ENCODE measurements around the gene NOVA2.
"Not testable (repeated sequence)": the region's sequence is repeated elsewhere in the genome, so short reads cannot be mapped to it uniquely, and the experiment has no call there.

Gene NOVA2

GRCh38 chr19:45919678-45920077 lies 54.0 kb downstream of the NOVA2 start:
- no peak for DNase-seq

DNA sequence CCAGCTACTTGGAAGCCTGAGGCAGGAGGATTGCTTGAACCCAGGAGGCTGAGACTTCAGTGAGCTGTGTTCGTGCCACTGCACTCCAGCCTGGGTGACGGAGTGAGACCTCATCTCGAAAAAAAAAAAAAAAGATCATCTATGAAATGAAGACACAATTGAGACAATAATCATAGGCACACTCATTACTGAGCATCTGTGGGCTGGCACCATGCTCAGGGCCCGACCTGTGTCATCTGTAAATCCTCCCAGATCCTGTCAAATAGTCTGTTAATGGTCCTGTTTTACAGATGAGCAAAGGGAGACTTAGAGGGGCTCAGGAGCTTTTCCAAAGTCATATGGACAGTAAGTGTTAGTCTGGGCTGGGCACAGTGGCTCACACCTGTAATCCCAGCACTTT lies 54.9 kb downstream of the NOVA2 start:
- no peak for DNase-seq

GRCh38 chr19:45917421-45918091 lies 56.1 kb downstream of the NOVA2 start:
- no peak for DNase-seq

GRCh38 chr19:45913874-45914830 lies 59.5 kb downstream of the NOVA2 start, which contains the start of gene NANOS2:
Gene NANOS2 (minus strand): TSS chr19:45914778. CDS start chr19:45914693, 85 bp downstream.
- no peak for DNase-seq

DNA sequence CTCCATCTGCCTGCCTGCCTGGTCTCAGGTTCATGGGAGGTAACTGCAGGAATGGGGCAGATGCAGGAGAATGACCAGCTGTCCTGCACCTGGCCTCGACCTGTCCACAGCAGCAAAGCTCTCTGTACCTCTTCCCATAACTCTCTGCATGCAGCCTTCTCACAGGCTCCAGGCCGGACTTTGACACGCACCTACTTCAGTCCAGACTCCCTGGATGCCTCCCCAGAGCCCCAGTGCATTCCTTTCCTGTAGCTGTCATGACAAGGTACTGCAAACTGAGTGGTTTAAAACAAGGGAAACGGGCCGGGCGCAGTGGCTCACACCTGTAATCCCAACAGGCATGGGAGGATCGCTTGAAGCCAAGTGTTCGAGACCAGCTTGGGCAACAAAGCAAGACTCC lies 62.4 kb downstream of the NOVA2 start:
- DNase-seq, result no peak

DNA sequence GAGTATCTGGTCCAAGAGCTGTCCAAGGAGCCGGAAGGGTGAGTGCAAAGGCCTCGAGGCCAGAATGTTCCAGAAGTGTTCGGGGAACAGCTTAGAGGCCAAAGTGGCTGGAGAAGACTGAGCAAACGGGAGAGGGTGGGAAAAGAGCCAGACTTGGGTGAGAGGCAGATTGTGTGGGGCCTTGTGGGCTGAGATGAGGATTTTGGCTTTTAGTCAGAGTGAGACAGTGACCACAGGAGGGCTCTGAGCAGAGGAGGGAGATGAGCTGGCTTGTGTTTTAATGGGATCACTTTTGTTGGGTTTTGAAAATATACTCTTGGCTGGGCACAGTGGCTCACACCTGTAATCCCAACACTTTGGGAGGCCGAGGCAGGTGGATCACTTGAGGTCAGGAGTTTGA lies 64.7 kb downstream of the NOVA2 start:
- DNase-seq, result no peak

DNA sequence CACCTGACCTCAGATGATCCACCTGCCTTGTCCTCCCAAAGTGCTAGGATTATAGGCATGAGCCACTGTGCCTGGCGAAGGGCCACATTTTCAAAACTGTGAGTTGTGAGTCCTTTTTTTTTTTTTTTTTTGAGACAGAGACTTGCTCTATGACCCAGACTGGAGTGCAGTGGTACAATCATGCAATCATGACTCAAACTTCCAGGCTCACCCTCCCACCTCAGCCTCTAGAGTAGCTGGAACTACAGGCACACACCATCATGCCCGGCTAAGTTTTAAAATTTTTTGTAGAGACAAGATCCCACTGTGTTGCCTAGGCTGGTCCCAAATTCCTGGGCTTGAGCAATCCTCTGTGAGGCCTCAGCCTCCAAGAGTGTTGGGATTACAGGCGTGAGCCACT lies 67.4 kb downstream of the NOVA2 start:
- DNase-seq, result no peak

DNA sequence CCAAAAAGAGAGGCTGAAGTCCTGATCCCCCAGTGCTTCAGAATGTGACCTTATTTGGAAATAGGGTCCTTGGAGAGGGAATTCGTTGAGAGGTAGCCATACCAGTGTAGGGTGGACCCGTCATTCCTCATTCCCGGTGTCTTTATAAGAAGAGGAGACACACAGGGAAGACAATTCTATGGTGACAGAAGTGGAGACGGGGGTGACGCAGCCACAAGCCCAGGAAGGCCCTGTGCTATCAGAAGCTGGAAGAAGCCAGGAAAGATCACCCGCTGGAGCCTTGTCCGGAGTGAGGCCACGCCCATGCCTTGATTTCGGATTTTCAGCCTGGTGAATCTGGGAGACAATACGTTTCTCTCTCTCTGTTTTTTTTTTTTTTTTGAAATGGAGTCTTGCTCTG lies 68.7 kb downstream of the NOVA2 start:
- no peak for DNase-seq

DNA sequence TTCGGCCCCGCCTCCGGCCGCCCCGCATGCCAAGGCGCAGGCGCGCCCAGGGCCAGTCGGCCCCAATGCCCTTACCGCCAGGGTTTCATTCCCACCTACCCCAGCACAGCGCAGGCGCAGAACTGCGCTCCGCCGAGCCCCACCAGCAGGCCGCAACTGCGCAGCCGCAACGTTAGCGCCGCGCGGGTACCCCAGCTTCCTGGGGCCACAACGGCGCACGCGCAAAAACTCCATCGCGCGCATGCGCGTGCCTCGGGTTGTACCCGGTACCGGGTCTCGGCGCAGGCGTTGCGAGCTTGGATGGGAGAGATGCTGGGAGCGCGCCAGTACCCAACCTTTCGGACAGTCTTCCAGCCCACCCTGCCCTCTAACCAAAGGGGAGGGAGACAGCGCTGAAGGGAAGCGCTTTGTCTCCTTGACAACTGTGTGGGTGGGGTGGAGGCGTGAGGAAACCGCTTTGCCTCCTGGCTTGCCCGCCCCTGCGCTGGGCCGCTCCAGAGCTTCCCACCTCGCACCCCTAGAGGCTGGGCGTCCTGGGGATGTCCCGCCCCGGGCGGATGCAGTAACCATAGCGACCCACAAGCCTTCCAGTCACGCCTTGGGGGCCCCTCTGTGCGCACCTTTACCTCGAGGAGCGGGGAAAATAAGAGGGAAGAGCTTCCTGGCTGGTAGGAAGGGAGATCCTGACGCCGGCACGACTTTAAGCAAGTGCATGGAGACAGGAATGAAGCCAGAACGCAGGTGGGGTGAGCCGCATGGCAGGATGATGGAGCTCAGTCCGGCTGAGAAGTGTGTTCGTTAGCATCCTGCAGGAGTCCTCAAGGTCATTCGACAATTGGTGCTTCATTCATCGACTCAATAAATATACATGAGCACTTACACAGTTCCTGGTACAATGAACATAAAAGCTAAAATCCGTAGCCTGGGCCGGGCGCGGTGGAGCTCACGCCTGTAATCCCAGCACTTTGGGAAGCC lies 70.7 kb downstream of the NOVA2 start:
- DNase-seq, result peak; percentile 99

DNA sequence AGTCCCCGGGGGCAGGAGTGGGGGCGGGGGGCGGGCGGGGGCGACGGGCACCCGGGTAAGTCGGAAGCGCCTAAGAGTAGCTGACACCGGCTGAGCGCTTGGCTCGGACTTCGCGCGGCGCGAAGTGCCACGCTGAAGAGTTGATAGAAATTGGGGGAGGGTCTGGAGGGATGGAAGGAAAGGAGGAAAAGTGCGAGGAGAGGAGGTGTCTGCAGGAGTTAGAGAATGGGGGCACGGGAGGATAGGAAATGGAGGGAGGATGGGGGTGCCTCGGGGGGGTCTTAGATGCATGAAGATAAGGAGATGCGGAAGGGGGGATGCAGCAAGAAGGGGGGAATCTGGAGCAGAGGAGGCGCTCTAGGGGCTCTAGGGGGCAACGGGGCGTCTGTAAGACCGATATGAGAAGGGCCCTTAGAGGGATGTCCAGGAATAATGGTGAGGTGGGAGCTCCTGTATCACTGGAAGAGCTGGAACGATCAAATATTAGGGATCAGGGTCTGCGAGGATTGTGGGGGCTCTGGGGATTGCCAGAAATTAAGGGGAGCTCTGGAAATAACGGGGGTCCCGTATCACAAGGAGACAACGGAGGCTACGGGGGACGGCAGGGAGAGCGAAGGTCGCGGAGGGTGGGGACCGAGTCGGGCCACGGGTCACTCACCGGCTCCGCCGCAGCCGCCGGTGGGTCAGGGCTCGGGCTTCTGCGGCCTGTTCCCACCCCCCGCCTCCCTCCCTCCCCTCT lies 71.6 kb downstream of the NOVA2 start, which contains the start of gene MYPOP:
Gene MYPOP, minus strand, starts transcription at position 702 of the 739 bp plus-strand sequence. CDS start 840 bp downstream, outside the sequence.
- no peak for DNase-seq

DNA sequence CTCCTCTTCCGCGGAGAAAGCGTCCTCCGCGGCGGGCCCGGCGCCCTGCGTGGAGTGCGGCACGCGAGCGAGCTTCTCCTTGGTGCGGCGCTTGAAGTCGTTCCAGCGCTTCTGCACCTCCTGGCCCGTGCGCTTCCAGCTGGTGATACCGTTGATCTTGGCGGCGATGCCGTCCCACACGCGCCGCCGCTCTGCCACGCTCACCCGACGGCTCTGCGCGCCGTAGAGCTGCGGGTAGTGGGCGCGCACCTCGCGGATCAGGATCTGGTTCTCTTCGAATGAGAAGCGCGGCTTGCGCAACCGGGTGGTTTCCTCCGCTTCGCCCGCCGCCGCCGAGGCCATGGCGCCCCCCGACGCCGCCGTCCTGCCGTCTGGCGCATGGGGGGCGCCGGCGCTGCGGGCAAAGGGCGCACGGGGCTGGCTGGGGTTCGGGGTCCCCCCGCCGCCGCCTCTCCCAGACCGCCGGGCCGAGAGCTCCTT lies 72.2 kb downstream of the NOVA2 start:
- peak; percentile 44 for DNase-seq

- DNase-seq, result no peak
Observed at GRCh38 chr19:45900738-45901431, 72.8 kb downstream of the NOVA2 start.

GRCh38 chr19:45899919-45900589 lies 73.6 kb downstream of the NOVA2 start:
- DNase-seq, result no peak

DNA sequence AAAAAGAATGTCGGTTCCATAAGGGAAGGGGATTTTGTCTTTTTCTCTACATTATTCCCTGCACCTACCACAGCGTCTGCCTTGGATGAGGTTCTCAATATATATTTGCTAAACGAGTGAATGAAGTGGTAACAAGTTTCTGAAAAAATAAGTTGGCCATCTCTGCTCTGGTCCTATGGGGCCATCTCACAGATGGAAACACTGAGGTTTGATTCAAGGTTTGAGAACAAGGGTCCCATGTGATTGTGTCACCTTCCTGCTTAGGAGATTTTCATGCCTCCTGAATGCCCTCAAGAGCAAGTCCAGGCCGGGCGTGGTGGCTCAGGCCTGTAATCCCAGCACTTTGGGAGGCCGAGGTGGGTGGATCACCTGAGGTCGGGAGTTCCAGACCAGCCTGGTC lies 74.4 kb downstream of the NOVA2 start:
- no peak for DNase-seq

GRCh38 chr19:45897261-45897812 lies 76.3 kb downstream of the NOVA2 start:
- DNase-seq, result no peak

DNA sequence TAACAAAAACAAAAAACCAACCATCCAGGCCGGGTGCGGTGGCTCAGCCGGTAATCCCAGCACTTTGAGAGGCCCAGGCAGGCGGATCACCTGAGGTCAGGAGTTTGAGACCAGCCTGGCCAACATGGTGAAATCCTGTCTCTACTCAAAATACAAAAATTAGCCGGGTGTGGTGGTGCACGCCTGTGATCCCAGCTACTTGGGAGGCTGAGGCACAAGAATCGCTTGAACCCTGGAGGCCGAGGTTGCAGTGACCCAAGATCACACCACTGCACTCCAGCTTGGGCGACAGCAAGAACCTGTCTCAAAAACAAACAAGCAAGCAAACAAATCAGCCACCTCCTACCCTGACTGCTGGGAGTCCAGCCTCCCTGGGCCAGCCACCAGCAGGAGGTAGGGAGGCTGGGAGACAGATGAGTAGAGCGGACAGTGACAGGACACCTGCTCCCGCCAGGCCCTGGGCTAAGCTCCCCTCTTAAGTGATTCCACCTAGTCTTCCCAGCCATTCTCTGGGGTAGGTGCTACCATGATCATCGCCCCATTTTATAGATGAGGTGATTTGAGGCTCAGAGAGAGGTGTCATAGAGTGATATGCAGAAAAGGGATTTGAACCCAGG lies 77.6 kb downstream of the NOVA2 start:
- not testable (repeated sequence) for DNase-seq

GRCh38 chr19:45895519-45895972 lies 78.1 kb downstream of the NOVA2 start:
- no peak for DNase-seq

DNA sequence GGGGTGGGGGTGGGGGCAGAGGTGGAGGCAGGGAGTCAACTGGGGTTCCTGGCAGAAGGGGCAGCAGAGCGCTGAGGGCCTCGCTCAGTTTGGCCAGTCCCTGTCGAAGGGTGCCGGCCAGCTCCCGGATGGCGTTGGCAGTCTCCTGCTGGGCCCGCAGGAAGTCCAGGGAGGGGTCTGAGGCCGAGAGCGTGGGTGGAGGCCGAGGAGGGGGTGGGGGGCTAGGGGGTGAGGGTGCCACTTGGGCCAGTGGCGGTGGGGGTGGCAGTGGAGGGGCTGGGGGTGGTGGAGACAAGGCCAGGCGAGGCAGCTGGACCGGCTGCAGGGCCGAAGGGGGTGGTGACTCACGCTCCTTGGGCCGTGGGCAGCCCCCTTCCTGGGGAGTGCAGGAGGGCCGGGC lies 82.8 kb downstream of the NOVA2 start:
- DNase-seq, result no peak

DNA sequence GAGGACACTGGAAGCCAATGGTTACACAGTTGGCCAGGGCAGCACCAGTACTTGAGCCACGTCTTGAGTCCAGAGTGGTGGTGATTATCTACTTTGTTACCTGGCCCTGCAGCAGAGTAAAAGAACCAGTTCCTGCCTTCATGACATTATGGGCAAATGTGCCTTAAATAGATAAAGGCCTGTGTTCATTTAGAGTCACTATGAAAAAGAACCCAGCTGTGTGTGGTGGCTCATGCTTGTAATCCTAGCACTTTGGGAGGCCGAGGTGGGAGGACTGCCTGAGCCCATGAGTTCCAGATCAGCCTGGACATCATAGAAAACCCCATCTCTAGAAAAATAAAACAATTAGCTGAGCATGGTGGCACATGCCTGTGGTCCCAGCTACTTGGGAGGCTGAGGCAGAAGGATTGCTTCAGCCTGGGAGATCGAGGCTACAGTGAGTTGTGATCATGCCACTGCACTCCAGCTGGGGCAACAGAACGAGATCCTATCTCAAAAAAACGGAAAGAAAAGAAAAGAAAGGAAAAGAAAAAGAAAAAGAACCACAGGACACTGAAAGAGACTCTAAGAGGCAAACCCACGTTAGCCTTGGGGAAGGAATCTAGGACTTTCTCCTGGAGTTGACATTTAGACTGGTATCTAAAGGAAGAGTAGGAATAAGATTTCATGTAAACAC lies 84.3 kb downstream of the NOVA2 start:
- no peak for DNase-seq

All from CD4-positive, alpha-beta T cell treated with Interferon gamma for 1 hour (primary cell).